DMS153 treated with DMSO at 0.1 percent for 48 hours (cell line): ENCODE measurements around the gene GABRP.
"Not testable (repeated sequence)": the region's sequence is repeated elsewhere in the genome, so short reads cannot be mapped to it uniquely, and the experiment has no call there.

ENCODE experiments used
- DNase-seq: peaks from one replicate; lab custom pipeline; 2025; ENCODE audit not compliant: unreplicated experiment; lab: John Stamatoyannopoulos, UW

The GABRP gene

DNA sequence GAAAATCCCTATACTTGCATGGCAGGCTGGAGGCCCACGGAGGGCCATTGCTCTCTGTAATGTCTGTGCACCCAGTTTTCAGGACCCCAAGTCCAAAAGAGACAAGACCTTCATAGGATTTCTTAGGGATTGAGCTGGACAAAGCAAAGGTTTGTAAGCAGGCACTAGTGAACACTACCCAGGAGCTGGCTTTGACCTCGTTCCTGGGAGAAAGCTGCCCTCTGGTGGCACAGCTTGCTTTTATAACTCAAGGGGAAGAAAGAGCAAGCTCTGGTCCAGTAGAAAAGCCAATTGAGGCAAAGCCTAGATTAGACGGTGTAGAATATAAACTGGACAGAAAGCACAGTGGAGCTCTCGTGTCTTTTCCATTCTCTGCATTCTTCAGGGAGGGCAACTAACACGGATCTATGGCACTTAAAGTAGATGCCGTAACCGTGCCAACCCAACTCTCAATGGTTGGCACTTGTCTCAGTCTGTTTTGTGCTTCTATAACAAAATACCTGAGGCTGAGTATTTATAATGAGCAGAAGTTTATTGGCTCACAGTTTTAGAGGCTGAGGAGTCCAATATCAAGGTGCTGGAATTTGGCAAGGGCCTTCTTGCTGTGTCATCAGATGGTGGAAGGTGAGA is 7.9 kb downstream of the GABRP start:
- DNase-seq, result no peak

DNA sequence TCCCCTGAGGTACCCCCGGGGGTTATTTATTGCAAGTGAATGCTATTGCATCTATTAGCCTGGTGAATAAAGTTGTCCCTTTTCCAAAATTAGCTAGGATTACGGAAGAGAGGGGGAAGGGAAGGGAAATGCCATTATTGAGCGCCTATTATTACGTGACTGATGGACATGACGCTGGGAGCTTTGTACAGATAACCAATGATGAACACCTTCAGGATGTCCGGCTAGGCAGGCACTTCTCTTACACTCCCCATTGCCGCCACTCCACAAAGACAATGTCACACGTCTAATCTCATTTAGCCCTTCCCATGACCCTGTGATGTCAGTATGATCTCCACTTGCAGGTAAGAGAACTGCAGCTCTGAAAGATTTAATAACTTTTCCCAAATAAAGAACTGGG is 9.4 kb downstream of the GABRP start:
- no peak for DNase-seq

DNA sequence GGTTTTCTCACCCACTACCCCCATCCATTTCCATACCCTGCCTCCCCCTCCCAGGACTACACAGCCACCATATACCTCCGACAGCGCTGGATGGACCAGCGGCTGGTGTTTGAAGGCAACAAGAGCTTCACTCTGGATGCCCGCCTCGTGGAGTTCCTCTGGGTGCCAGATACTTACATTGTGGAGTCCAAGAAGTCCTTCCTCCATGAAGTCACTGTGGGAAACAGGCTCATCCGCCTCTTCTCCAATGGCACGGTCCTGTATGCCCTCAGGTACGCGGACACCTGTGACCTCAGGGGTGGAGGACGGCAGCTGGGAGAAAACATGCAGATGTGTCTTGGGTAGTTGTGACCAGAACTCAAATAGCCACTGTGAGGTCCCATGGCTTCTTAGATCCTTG is 11.6 kb downstream of the GABRP start:
- no peak for DNase-seq

DNA sequence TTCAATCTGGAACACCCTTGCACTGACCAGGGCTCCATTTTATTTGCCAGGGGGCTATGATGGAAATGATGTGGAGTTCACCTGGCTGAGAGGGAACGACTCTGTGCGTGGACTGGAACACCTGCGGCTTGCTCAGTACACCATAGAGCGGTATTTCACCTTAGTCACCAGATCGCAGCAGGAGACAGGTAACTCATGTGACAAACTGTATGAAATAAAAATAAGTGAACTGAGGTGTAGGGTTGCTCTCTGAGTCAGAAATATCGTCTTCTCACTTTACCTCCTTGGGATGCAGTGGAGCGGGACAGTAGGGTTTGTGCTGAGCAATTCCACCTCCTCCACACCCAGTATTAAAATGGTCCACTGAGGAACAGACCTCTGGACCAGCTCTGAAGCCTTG is 22.1 kb downstream of the GABRP start:
- no peak for DNase-seq

DNA sequence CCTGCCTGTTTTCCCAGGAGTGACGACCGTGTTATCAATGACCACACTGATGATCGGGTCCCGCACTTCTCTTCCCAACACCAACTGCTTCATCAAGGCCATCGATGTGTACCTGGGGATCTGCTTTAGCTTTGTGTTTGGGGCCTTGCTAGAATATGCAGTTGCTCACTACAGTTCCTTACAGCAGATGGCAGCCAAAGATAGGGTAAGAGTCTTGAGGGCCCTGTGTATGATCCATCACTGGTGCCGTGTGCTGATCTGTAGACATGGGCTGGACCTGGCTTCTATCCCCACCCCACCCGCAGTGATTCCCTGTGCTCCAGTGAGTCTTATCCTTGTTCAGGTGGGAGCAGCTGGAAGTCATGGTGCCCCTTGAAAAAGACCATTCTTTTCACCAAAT is 26.0 kb downstream of the GABRP start:
- no peak for DNase-seq

DNA sequence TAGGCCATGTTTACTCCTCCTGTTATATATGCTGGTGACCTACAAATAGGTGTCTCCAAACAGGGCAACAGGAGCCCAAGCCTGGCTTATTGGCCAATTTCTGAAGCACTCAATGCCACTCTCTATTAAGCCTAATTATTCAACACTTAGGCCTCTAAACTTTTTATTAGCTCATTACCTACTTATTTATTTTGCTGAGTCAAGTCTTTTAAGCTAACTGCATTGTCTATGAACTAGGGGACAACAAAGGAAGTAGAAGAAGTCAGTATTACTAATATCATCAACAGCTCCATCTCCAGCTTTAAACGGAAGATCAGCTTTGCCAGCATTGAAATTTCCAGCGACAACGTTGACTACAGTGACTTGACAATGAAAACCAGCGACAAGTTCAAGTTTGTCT is 28.2 kb downstream of the GABRP start:
- DNase-seq, result no peak

DNA sequence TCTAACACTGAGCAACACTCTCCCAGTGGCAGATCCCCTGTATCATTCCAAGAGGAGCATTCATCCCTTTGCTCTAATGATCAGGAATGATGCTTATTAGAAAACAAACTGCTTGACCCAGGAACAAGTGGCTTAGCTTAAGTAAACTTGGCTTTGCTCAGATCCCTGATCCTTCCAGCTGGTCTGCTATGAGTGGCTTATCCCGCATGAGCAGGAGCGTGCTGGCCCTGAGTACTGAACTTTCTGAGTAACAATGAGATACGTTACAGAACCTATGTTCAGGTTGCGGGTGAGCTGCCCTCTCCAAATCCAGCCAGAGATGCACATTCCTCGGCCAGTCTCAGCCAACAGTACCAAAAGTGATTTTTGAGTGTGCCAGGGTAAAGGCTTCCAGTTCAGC is 29.7 kb downstream of the GABRP start:
- DNase-seq, result no peak

DNA sequence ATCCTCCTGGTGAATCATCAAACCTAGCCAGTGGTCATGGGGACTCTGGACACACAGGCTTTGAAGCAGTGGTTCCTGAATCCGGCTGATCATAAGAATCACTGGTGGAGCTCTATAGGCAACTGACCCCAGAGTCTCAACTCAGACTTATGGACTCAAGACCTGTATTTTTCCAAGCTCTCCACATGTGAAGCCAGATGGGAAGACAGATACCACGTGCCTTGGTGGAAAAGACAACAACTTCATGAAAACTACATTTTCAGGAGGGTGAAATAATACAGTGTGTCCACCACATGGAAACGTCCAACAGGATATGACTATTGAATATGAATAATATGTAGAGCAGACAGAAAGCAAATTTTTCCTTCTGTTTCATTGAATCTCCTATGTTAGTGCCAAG is 33.7 kb downstream of the GABRP start:
- no peak for DNase-seq

DNA sequence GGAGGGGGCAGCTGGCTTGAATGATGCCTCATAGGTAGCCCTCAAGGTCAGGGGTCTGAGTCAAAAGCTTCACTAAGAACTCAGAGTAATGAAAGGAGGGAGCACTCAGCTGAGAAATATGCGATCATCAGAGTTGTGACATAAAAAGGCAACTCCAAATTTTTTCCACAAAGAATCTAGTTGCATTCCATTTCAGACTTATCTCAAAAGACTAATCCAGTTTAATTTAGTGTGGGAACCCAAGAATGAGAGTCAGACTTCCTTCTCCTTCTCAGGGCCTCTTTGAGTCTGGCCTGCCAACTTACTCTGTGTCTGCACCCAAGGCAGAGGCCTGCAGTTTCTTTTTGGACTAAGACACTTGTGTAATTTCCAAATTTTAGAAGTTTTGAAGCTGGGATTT is 34.7 kb downstream of the GABRP start:
- no peak for DNase-seq

DNA sequence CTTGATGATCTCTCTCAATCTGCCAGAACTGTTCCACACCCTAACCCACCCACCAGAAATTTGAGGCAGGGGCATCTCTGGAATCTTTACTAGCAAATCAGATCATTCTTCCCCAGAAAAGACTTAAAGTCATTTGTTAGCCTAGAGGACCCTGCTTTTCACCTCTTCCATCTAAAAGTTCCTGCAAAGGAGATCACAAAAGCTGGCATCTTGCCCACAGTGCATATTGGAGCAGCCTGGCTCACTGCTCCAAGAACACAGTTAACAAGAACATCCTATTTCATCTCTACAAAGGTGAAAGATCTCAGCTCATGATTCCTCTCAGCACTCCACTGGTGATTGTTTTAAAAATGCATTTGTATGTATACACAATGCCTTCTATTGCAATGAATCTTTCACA is 36.3 kb downstream of the GABRP start:
- no peak for DNase-seq

DNA sequence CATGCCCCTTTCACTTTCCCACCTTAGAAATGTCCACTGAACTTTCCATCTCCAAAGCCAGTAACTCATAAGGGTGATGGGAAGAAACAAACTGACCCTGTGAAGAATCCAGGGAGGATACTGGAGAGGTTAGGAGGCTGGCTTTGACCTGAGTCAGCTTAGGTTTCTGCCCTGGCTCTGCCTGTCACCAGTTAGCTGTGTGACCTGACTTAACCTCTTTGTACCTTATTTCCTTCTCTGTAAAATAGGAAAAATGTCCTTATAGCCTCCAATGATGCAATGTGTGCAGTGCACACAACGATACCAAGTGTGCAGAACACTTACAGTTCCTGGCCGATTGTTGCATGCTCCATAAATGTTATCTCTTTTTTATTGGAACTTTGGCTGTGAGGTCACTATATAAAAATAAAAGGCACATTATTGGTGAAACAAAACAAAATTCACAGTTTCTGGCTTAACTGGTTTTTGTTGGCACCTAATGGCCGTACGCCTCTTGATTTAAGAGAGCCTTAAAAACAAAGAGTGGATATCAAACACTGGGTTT is 37.8 kb downstream of the GABRP start:
- DNase-seq, result no peak

DNA sequence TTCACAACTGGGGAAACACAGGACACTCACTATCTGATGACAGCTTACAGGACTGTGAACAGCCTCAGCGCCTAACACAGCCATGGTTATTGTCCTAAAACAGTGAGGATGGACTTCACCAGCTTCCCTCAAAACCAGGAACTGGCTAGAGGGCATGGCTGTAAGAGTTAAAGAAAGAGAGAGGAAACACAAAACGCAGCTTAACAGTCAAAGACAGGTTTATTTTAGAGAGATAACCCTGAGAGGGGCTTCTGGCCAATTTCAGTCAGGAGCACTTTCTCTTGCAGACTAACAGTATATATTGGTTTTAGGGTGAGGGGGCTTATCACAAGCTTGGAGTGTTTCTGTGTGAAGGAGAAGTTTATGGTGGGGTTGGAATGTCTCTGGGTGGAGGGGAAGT is 42.6 kb downstream of the GABRP start:
- DNase-seq, result no peak

DNA sequence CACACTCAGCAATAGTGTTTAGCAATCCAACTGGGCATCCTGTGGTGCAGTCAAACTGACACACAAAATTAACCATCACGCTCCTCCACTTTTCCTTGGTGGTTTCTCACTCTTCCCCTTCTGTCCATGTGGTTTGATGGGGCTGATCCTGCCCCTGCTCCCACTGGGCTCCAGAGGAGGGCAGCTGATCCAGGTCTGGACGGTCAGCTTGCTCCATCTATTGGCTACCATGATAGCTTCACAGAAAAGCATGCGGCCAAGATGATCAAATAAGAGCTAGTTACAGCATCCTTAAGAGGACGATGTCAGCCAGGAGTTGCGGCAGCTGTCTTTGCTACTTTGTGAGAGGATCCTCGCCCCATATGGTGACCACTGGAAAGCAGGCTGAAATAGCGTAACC is 48.7 kb downstream of the GABRP start:
- DNase-seq, result no peak

DNA sequence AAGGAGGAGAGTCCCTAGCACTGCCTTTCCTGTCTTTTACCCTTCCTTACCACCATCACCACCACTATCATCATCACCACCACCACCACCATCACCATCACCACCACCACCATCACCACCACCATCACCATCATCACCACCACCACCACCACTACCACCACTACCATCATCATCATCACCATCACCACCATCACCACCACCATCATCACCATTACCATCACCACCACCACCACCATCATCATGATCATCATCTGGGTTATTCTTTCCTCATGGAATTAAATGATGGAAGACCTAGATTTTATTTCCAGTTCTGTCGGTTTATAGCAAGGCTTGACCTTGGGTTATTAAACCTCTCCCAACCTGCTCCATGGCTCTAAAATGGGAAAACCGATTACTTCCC is 50.5 kb downstream of the GABRP start:
- DNase-seq, result not testable (repeated sequence)

DNA sequence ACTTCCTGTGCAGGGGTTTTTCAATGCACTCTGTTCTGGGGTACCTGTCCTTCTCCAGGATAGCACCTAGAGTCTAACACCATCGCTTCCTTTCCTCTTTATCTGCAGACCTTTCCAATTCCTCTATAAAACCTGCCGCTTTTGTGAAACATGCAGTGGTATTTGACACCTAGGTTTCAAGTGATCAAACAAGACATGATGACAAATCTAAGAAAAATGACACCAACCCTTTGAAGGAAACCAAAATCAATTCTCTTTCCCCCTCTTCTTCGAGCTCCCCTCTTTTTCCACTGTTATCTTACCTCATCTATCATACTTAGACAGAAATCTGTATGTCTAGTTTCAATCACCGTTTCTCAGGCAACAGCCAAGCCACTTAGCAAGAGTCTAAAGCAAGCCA is 52.7 kb downstream of the GABRP start:
- no peak for DNase-seq

DNA sequence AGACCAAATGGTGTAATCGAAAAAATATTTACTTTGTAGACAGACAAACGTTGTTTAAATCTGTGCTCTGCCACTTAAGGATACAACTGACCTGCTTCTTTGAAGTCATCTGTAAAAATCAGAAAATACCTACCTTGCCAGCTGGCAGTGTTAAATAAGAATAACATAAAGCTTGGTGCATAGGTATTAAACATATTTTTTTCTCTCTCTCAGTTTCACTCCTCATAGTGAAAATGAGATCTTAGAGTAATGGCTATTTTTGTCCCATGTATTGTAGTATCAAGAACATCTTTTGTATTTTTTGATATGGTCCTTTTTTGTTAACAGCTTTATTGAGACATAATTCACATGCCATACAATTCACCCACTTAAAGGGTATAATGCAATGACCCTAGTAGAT is 60.3 kb downstream of the GABRP start:
- DNase-seq, result no peak

DNA sequence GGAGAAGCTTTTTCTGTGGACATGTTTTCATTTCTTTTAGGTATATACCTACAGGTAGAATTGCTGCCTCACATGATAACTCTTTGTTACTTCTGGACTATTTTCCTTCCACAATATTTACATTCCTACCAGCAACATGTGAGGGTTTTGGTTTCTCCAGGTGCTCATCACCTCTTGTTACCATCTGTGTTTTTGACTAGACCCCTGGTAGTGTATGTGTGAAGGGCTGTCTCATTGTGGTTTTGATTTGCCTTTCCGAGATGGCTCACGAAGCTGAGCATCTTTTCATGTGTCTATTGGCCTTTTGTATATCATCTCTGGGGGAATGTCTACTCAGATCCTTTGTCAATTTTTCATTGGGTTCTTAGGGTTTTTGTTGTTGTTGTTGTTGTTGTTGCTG is 61.1 kb downstream of the GABRP start:
- no peak for DNase-seq

DNA sequence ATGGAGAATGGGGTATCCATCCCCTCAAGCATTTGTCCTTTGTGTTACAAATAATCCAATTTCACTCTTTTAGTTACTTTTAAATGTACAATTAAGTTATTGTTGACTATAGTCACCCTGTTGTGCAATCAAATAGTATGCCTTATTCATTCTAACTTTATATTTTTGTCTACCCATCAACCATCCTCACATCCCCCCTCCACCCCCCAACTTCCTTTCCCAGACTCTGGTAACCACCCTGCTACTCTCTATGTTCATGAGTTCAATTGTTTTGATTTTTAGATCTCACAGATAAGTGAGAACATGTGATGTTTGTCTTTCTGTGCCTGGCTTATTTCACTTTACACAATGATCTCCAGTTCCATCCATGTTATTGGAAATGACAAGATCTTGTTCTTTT is 62.9 kb downstream of the GABRP start:
- DNase-seq, result no peak

DNA sequence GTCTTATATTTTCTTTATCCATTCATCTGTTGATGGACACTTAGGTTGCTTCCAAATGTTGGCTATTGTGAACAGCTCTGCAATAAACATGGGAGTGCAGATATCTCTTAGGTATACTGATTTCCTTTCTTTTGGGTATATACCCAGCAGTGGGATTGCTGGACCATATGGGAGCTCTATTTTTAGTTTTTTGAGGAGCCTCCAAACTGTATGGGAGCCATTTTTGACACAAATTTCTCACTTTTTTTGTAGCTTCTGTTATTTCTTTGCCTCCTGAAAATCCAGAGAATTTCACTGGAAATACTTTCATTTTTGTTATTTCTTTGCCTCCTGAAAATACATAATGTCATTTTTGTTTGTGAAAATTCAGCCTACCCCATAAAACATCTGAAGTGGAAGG is 63.3 kb downstream of the GABRP start:
- DNase-seq, result no peak

DNA sequence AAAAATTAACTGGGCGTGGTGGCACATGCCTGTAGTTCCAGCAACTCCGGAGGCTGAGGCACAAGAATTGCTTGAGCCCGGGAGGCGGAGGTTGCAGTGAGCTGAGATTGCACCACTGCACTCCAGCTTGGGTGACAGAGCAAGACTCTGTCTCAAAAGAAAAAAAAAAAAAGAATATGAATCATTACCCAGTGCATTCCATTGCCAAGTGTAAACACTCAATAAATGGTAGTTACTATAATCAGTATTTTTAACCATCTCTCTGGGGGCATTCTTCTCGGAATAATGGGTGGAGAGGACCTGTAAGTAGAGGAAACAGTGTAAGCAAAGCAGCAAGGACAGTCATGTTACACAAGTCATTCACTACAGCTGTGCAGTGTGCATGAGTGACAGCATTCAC is 64.5 kb downstream of the GABRP start:
- no peak for DNase-seq

DNA sequence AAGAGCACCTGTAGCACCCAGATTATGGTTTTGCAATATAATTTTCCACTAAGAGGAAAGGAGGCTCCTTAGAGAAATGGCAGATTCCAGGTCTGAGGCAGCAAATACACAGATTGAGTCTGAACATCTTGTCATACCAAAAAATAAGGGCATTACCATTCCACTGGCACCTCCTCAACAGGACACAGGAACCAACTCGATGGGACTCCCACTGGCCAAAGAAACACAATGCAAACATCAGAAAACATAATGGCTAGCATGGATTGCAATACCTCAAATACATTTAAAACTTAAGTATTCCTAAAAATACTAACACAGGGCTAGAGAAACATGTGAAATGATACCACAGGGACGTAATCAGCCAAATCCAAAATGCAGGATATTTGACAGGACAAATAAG is 65.8 kb downstream of the GABRP start:
- no peak for DNase-seq

DNA sequence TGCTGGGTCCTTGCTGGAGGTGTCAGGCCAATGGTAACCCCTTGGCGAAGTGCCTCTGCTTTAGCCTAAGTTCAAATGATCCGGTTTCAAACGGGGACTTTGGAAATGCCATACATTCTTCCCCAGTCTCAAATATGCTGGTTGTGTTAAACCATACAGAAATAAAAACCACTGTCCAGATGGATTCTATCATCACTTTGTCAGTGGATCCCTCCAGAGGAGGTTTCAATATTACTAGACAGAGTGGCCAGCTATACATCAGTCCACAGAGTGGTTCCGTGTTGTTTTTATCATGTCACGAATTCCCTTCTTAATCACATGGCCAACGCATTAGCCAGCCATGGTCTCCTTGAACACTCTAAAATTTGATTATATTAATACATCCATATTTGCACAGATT is 71.0 kb downstream of the GABRP start:
- no peak for DNase-seq

DNA sequence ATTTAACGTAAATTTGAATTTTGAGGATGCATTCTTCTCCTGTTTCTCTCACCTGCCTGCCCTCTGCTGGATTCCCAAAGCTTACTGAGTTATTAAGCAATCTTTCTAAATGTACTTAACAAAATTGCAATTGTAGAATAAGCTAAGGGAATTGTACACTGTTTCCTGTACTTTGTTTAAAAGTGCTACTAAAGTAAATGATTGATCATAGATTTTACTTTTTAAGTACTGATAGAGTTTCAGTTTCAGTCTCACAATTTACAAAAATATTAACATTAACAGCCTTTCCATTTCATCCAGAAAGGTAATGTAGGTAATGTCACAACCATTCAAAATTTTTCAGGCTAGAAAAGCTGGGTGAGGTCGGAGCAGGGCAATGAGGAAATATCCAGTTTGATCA is 73.5 kb downstream of the GABRP start:
- DNase-seq, result no peak

DNA sequence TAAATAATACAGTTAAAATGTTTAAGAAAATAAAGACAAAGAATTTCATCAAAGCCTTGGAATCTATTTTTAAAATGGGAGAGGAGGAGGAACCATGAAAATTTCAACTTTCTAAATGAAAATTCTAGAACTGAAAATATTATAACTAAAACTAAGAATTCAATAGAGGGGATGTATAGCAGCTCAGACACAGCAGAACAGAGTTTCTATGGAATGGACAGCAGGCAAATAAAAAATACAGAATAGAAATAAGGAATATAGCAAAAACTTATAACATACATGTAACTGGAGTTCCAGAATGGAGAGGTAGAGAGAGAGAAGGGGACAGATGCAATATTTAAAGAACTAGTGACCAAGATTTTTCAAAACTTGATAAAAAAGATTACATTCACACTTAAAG is 76.9 kb downstream of the GABRP start:
- no peak for DNase-seq
